GM18868 (cell line): ENCODE measurements around the gene PGK2.
"Not testable (repeated sequence)": the region's sequence is repeated elsewhere in the genome, so short reads cannot be mapped to it uniquely, and the experiment has no call there.

ENCODE experiments used
- ATAC-seq: cut with Tn5 transposase; IDR thresholded peaks from one replicate; pipeline ENCODE4 v1.9.1; 2021; ENCODE audit warnings: mild to moderate bottlenecking, moderate library complexity; ENCODE audit not compliant: unreplicated experiment

The PGK2 gene

DNA sequence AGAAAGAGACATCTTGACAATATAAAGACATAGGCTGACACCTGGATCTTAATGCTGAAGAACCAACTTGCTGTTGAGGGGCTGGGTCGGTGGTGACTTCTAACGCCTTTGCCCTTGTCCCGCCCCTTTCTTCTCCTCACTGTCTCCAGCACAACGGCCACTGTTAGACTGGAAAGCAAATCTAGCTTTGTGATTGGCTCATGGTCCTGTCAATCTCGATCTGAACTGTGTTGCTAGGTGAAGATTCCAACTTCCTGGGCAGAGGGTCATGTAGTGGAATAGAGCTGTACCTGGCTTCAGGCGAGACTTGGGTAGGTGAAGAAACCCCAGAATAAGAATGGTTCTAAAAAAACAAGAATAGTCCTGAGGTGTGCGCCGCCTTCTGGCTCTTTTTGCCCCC lies at the start of gene PGK2:
TSS of gene PGK2 (minus strand) at position 110 of the 400 bp plus-strand sequence. CDS start at position 12, 98 bp downstream.
- no peak for ATAC-seq

DNA sequence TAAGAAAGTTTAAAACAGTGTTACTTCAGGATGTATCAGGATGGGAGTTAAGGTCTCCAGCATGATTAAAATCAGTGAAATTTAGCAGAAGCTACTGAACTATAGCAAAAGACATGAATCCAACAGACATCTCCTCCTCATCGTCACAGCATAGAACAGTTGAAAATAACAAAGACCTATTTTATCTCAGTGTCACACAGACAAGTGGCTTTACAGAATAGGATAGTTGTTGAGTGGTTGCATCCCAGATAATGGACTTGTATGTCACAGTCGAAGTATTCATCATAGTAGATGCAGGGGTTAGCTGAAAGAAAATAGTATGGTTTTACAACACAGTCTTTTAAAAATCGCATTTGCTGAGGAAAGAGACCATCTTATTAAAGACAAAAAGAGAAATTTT lies 48.1 kb upstream of the PGK2 start:
- ATAC-seq, result no peak

DNA sequence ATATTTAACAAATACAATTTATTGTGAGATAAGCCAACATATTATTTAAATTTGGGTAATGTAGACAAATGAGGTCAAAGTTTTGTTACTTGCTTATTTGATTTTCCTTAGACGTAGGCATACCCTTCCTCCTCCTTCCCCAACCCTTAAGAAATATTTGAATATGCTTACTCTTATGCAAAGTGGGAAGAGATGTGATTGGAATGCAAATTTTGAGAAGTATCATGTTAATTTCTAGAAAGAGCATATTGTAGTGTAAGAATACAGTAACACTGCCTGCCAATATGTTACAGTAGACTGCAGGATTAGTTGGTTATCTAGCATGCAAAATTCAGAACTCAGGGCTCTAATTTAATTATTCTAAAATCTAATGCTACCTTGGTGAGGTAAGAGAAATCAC lies 46.3 kb upstream of the PGK2 start:
- ATAC-seq, result no peak

DNA sequence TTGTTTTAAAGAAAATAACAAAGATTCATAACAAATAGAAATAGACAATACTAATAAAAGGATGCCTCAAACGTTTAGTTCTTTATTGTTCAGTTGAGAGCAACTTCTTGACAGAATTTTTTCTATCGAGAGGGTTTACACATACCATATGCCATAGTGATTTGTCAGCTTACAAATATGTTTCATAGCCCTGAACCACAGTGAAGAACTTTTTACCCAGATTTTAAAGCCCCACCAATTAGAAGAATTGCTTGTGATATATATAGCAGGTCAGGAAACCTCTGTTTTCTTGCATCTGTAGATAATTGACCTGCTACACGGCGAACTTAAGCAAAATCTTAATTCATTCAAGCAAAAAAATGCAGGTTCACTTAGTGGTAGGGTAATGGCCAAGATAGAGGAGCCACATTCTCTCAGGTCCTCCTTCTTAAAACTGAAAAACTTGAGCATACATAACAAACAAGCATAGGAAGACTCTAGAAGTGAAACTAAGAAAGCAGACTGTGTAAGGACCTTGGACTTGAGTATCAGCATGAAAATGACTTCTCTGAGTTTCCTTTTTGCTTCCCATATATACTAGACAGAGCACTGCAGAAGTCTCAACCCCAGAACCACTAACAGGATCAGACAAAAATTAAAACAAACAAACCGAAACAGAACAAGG lies 39.8 kb upstream of the PGK2 start:
- peak; percentile 67 for ATAC-seq

DNA sequence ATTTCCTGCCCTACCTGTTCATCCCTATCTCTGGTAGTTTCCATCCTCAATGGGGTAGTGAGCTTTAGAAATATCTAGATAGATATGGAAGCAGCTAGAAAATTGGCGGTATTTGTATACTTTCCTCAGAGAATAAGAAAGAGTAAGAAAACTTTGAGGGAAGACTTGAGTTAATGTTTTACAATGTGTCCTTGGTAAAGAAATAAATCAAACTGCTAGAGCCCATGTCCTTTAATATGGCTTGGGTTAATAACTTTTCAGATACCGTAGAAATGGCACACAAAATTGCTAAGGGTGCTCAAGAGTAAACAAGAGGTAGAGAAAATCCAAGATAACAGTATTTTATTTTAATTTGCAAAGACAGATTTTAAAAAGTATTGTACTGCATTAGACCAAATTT lies 28.1 kb upstream of the PGK2 start:
- no peak for ATAC-seq

DNA sequence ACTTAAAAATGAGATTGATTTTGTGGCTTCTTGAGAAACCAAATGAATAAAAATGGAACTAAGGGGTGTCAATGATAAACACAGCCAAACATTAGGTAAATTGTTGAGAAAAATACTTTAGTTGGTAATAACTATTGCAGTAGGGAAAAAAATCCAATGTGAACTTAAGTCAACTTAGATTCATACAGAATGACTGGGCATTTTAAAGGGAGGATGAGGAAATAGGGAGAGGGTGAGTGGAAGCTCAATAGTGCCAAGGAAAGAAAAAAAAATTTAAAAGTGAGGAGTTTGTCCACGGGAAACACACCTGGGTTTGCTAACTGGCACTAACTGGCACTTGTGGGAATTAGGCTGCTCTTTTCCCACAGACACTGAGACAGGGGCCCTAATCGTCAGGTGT lies 26.2 kb upstream of the PGK2 start:
- ATAC-seq, result no peak

DNA sequence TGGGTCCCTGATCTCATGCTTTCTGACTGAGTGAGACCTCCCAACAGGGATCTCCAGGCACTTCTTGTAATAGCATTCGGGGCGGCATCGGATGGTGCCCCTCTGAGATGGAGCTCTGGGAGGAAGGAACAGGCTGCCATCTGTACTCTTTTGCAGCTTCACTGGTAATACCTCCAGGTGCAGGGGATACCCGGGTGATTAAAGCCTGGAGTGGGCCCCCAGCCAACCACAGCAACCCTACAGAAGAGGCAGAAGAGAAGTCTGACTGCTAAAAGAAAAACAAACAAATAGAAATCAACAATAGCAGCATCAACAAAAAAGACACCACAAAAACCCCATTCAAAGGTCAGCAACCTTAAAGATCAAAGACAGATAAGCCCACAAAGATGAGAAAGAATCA lies 19.1 kb upstream of the PGK2 start:
- no peak for ATAC-seq

DNA sequence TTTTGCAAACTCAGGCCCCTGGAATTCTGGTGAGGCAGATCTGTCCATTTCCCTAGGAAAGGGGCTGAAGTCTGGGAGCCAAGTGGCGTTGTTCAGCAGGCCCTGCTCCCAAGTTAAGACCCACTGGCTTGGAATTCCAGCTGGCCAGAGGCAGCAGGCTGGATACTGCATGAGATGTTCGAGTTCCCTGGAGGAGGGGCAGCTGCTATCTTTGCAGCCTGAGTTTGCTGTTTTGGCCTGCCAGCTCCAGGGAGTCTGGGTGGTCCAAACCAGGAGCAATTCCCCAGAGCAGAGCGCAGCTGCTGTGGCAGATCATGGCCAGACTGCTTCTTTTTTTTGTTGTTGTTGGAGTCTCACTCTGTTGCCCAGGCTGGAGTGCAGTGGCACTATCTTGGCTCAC lies 18.2 kb upstream of the PGK2 start:
- ATAC-seq, result no peak

DNA sequence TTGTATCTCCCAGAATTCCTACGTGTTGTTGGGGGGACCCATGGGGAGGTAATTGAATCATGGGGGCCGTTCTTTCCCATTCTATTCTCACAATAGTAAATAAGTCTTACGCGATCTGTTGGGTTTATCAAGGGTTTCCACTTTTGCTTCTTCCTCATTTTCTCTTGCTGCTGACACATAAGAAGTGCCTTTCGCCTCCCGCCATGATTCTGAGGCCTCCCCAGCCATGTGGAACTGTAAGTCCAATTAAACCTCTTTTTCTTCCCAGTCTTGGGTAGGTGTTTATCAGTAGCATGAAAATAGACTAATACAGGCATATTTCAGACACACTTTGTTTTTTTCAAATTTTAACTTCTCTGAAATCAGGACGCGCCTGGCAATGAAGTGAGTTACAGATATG lies 14.4 kb upstream of the PGK2 start:
- ATAC-seq, result no peak

DNA sequence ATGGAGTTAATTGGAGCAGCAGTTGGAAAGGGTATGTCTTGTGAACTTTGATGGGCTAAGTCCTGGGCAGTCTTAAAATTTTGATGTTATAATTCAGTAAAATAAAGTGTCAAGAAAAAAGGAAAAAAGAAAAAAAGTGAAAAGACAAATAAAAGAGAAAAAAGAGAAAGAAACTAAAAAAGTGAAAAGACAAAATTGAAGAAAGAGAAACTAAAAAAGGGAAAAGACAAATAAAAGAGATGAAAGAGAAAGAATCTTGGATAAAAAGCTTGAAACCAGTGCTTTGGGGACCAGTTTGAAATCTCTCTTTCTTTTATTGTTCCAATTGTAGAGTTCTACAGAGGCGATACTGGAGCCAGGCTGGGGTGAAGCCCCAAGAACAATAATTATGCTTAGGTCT lies 12.0 kb upstream of the PGK2 start:
- ATAC-seq, result no peak

DNA sequence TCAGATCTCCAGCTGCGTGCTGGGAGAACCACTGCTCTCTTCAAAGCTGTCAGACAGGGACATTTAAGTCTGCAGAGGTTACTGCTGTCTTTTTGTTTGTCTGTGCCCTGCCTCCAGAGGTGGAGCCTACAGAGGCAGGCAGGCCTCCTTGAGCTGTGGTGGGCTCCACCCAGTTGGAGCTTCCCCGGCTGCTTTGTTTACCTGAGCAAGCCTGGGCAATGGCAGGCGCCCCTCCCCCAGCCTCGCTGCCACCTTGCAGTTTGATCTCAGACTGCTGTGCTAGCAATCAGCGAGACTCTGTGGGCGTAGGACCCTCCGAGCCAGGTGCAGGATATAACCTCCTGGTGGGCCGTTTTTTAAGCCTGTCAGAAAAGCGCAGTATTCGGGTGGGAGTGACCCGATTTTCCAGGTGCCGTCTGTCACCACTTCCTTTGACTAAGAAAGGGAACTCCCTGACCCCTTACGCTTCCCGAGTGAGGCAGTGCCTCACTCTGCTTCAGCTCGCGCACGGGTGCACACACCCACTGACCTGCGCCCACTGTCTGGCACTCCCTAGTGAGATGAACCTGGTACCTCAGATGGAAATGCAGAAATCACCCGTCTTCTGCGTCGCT lies 9.9 kb upstream of the PGK2 start:
- ATAC-seq, result not testable (repeated sequence)

DNA sequence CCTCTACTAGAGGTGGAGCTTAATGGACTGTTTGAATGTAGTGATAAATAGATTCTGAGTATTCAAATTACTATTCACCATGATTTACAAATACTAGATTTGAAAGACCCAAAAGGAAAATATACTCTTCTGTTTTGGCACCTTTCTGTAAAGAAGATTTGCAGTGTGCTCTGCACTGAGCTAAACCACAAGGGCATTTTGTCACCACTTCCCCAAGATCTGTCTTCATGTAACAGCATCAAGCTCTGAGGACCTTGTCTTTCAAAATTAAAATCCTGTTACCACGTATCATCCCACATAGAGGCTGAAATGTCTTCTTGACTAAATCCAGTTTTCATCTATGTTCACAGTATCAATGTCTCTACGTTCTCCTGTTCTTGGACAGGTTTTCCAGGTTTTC lies 3.3 kb upstream of the PGK2 start:
- no peak for ATAC-seq

DNA sequence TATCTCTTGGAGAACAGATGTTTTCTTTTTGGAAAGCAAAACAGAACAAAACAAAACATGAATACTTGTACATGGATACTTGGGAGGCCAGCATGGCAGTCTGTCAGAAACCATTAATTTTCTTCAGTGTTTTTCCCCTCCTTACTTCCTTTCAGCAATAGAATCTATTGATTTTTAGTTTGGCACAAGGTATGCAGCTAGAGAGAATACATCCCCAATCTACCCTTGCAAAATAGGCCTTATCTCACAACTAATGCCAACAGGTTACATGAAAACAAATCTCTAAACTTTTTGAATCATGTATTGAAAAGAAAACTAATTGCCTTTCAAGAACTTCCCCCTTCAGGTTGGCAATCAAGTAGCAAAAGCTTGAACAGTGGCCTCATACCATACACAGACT lies 2.8 kb downstream of the PGK2 start:
- ATAC-seq, result no peak

DNA sequence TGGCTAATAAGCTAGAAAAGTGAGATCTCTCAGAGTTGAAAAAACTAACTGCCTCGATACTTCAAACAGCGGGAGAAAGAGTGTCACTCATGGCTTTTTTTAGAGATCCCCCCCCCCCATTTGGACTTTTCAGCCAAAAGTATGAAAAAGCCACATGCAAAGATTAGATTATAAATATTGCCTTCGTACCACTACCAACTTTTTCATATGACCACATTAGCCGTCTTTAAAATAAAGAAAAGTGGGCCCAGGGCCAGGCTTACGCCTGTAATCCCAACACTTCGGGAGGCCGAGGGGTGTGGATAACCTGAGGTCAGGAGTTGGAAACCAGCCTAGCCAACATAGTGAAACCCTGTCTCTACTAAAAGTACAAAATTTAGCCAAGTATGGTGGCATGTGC lies 4.4 kb downstream of the PGK2 start:
- no peak for ATAC-seq

DNA sequence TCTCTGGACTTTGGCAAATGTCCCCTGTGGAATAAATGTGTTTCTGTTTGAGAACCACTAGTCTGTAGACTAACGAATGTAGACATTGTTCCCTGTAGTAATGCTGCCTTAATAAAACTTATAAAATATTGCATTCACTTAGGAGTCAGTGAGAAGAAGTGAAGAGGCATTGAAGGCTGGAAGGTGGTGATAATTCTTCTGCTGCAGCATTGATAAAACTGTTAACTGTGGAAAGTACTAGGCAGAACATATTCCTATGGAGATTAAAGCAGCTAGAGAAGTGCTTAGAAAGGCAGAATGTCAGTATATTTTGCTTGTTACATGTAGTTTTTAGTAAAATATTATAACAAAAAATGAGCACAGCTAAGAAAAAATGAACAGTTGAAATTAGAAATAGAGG lies 4.8 kb downstream of the PGK2 start:
- ATAC-seq, result no peak

DNA sequence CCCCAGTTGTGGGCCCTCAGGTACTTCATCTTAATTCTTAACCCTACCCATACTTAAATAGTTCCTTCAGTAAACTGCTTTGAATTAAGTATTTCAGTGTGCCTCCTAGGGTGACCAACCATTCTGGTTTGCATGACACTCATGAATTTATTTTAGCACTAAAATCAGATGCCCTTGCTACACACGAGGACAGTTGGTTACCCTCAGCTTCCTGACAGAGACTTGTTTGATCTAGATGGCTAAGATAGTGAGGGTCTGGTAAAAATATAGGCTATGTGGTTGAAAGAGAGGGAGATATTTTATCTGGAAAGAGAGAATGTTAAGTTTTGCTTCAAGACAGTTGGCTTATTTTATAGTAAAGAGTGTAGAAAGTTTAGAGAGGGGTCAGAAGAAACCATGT lies 10.6 kb downstream of the PGK2 start:
- no peak for ATAC-seq

DNA sequence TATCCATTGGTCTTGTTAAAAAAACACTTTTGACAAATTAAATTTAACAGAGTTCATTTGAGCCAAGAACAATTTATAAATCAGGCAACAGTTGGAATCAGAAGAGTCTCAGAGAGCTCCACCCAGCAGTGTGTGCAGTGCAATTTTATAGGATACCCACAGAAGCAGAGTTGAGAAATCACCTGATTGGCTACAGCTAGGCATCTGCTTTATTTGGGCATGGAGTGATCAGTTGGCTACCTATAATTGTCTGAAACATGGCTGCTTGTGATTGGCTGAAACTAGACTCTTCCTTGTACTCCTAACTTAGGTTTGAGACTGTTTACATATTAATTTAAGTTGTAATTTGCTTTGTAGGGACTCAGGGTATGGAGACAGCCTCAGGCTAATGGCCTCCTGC lies 12.0 kb downstream of the PGK2 start:
- no peak for ATAC-seq

DNA sequence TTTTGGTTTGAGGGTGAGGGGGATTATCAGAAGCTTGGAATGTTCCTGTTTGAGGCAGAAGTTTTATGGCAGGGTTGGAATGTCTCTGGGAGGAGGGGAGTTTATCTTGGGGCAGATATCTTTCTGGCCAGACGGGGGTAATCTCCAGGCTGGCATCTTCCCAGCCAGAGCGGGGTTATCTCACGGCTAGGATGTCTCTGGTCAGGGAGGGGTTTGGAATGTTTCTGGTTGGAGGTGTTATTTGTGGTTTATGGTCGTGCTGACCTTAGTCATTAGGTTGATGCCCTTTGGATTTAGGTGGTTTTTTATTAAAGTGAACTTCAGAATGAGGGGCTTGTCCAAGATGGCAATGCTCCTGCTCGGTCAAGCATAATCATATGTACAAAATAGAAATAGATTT lies 14.8 kb downstream of the PGK2 start:
- ATAC-seq, result no peak

DNA sequence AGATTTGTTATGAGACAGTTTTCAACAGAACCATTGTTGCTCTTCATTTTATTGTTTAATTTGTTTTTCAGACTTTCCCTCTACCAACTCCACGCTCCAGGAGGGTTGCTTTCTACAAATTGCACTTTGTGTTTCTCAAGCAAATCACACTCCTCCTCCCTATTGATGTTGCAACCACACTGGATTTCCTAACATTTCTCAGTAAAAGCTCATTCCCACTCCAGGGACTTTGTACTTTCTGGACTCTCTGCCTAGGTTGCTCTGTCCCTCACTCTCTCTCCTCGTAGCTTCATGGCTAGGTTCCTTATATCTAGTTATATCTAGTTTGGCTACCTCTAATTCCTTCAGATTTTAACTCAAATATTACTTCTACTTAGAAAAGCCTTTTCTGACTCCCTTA lies 20.3 kb downstream of the PGK2 start:
- ATAC-seq, result no peak

DNA sequence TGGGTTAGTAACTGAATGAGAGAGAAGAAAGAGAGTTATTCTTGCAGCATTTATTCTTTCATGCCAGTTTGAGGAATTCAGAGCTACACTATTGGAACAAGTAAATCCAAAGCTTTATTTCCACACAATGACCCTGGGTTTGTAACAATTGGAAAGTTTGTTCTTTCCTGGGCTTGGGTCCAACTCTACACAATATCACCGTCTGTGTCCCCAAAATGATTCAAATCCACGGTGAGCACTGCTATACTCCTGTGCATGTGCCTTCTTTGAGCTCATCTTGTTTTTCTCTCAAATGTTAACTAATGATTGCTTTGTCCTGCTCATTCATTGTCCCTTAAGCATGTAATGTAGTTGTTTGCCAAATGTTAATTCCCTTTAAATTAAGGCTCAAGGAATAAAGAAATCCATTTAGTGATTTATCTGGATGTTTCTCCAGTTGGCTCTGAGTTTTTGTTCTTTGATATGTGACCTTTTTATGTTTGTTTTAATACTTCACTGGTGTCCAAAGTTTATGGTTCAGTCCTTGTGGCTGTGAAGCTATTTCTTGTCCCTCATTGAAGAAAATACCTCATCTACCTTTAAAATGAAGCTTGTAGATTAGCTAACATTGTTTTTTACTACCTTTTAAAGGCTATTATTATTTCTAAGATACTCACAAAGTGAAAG lies 22.4 kb downstream of the PGK2 start:
- ATAC-seq, result no peak

DNA sequence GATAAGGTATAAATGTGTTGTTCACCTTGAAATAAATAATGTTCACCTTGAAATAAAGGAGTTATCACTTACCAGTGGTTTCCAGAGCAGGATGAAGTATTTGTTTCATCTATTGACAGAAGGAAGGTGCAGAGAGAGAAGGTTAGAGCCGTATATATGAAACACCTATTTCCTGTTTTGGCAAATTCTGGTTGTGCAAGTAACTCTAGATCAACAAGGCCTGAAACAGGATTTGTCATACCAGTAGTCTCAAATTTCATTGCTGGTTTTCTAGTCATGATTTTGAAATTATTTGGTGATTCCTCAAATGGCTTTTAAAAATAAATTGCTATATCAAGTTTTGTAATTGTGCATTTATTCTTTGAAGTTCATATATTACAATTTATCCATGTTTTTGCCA lies 42.8 kb downstream of the PGK2 start, which contains the start of gene CRISP3:
TSS of gene CRISP3 (minus strand) at position 130 of the 400 bp plus-strand sequence. CDS start at position 109, 21 bp downstream.
- no peak for ATAC-seq

DNA sequence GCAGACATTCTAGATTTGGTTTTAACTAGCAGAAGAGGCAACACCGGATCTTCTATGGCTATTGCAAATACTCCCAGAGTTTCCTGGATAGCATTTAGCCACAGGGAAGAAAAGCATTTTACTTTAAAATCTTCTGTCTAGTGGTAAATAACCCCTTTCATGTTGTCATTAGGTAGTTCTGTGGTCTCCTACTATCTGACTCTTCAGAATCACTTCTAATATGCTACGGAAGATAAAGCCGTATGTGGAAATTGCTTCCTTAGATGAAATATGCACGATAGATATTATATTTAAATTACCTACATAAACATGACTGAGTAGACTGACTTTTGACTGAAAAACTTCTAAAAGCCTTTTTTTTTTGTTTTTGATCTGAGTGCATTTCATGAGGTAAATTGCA lies 43.7 kb downstream of the PGK2 start:
- ATAC-seq, result no peak
